Measurements from ENCODE around the gene MALT1. TPM values are rescaled to one million over a fixed set of nuclear protein-coding genes. Genes with fewer than 3 reads are reported as not detected.

MALT1 gene
- total and polyA plus RNA-seq, 9 of the 15 experiments (the other 6 are each of a cell fraction or from before 2014, with no cell fraction given), result 0.14 to 1.6 (median 0.32) TPM

DNA sequence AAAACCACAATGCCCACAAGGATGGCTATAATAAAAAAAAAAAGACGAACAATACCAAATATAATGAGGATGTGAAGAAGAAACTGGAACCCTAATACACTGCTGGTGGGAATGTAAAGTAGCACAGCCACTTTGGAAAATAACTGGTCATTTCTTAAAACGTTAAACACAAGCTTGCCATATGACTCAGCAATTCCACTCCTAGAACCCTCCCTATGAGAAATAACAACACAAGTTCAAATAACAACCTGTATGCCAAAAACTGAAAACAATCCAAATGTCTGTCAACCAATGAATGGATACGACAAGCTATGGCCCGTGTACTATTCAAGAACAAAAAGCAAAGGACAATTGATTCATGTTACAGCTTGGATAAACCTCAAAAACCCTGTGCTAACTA, 35.4 kb upstream of the MALT1 start:
- intact Hi-C loops (cut with micrococcal nuclease) (no loop called here), in situ Hi-C loops (cut with MboI) (no loop called here)
- peak; percentile 85 for TF ChIP-seq C11orf30 (IDR thresholded peaks at IDR 0.05; ENCODE audit: low read depth)
- TF ChIP-seq ZNF140 (CRISPR knock-in tag; IDR thresholded peaks at IDR 0.05), result no peak
- no peak for TF ChIP-seq SAP30 (IDR thresholded peaks at IDR 0.05; ENCODE audit: borderline replicate concordance, insufficient read depth, low read depth, low read length, poor library complexity, severe bottlenecking)
- peak; percentile 93 for TF ChIP-seq MAFG (tag; conservative IDR thresholded peaks at IDR 0.05)
- peak; percentile 91 for TF ChIP-seq NFE2L1 (tag; IDR thresholded peaks at IDR 0.05; ENCODE audit: borderline replicate concordance, low read depth)
- 0 out of 2 replicates have a peak, but pooled peaks have one; percentile 28 for TF ChIP-seq BACH1 (tag; IDR thresholded peaks at IDR 0.05)
- peak; percentile 59; the same call in 1 of the 2 replicates for TF ChIP-seq MAFK (IDR thresholded peaks at IDR 0.05; ENCODE audit: low read length)
- no peak for TF ChIP-seq ZFP1 (CRISPR knock-in tag; IDR thresholded peaks at IDR 0.05)
- TF ChIP-seq NFE2 (IDR thresholded peaks at IDR 0.05; ENCODE audit: low read depth), result peak; percentile 78
- peak; percentile 92 for TF ChIP-seq ZNF316 (IDR thresholded peaks at IDR 0.05)
- TF ChIP-seq DPF2 (IDR thresholded peaks at IDR 0.05), result 0 out of 2 replicates have a peak, but pooled peaks have one; percentile 26
- no peak for TF ChIP-seq ZBTB8A (IDR thresholded peaks at IDR 0.05; ENCODE audit: partially characterized antibody)
- TF ChIP-seq, protein P1, sequence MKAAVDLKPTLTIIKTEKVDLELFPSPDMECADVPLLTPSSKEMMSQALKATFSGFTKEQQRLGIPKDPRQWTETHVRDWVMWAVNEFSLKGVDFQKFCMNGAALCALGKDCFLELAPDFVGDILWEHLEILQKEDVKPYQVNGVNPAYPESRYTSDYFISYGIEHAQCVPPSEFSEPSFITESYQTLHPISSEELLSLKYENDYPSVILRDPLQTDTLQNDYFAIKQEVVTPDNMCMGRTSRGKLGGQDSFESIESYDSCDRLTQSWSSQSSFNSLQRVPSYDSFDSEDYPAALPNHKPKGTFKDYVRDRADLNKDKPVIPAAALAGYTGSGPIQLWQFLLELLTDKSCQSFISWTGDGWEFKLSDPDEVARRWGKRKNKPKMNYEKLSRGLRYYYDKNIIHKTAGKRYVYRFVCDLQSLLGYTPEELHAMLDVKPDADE (conservative IDR thresholded peaks at IDR 0.05; ENCODE audit: control insufficient read depth, low read depth, low read length), result no peak
- TF ChIP-seq MAFF (IDR thresholded peaks at IDR 0.05; ENCODE audit: low read length), result peak; percentile 70
- Histone ChIP-seq H3K27me3 (ENCODE audit: control insufficient read depth in 2 of 2, insufficient read depth in 2 of 2, low read length in 2 of 2) (no peaks in the 10 kb centered on the region; a peak in 2 of 5 replicates), H3K4me1 (replicated peaks in 1 of 2; ENCODE audit: control insufficient read depth in 2 of 2, insufficient read depth in 2 of 2, low read length in 2 of 2) (peaks cover 0 to 2% of the 10 kb centered on the region in 2 experiments; a peak in 1 of 5 replicates), H3K9ac (ENCODE audit: insufficient read depth in 1 of 2, low read depth in 2 of 2, low read length in 2 of 2) (no peak overlapping the region), H3K36me3 (ENCODE audit: control insufficient read depth, insufficient read depth, low read length) (no peaks in the 10 kb centered on the region), H2AFZ (ENCODE audit: low read depth, low read length) (peak overlapping the region; percentile 66; the same call in 1 of the 2 replicates), H3K79me2 (ENCODE audit: control insufficient read depth, insufficient read depth, low read length) (no peaks in the 10 kb centered on the region), H3K9me3 (replicated peaks; ENCODE audit: control insufficient read depth, insufficient read depth, low read depth, low read length) (no peaks in the 10 kb centered on the region), H3K27ac (ENCODE audit: extremely low read depth, low read depth, low read length) (no peak overlapping the region), H3K9me1 (ENCODE audit: control insufficient read depth, insufficient read depth, low read length) (no peaks in the 10 kb centered on the region), H3K4me3 (no peak overlapping the region), H4K20me1 (replicated peaks; ENCODE audit: control insufficient read depth, insufficient read depth, low read length) (no peaks in the 10 kb centered on the region), H3K4me2 (ENCODE audit: insufficient read depth, low read length) (no peak overlapping the region)
- 2% methylated on average over 4 of the region's 4 CpGs for whole genome bisulfite sequencing (ENCODE audit: insufficient coverage, low coverage, missing lambda C conversion rate)
- peak in 2 of 4 experiments; percentile 9 to 11 for DNase-seq (ENCODE audit: extremely low read depth in 1 of 4, low spot score in 3 of 4)
- BruUV-seq (replicated peaks), result no TSS peak
- no peak for ATAC-seq
- ChIA-PET POLR2A (no interaction called here), CTCF (ENCODE audit: low intra/inter-chr PET ratio) (no interaction called here)
- FAIRE-seq, result no peak

Data from K562 (cell line).